DND-41 (cell line): ENCODE measurements around the gene NRG2.

Source experiments
- ATAC-seq: fragments of 200-7000 bp; cut with Tn5 transposase; 3 replicates; pipeline ENCODE4 v1.9.1; 2021; ENCODE audit warnings: low read depth; ENCODE audit not compliant: insufficient read depth
- DNase-seq: peaks from one replicate; pipeline ENCODE4 v3.0.0-alpha.2; 2020
- H2AFZ ChIP-seq: 2 replicates; pipeline ENCODE4 v1.6.0; 2012; ENCODE audit warnings: low read depth, low read length
- H3K27ac ChIP-seq: 2 replicates; pipeline ENCODE4 v1.5.1; 2012; ENCODE audit warnings: low read length, inconsistent platforms
- H3K27me3 ChIP-seq: fragments of 200-600 bp; sonication (generic); 2 replicates; pipeline ENCODE4 v1.6.0; 2012; ENCODE audit warnings: low read length, mild to moderate bottlenecking, inconsistent platforms; ENCODE audit not compliant: insufficient read depth, poor library complexity
- H3K36me3 ChIP-seq: 2 replicates; pipeline ENCODE4 v1.5.1; 2012; ENCODE audit warnings: low read length, inconsistent platforms; ENCODE audit not compliant: insufficient read depth
- H3K4me1 ChIP-seq: 2 replicates; pipeline ENCODE4 v1.5.1; 2012; ENCODE audit warnings: mild to moderate bottlenecking, low read length; ENCODE audit not compliant: insufficient read depth
- H3K4me2 ChIP-seq: 2 replicates; pipeline ENCODE4 v1.6.0; 2012; ENCODE audit warnings: mild to moderate bottlenecking, moderate library complexity, low read length, inconsistent platforms; ENCODE audit not compliant: insufficient read depth
- H3K4me3 ChIP-seq, 2 experiments: fragments of 200-600 bp in 1 of 2; shearing (Covaris generic) in 1 of 2; 2 replicates each; pipeline ENCODE4 v1.5.1; 2012 to 2016; ENCODE audit warnings: inconsistent platforms in 2 of 2, low read length in 2 of 2, mild to moderate bottlenecking in 2 of 2, low read depth in 1 of 2, moderate library complexity in 1 of 2
- H3K79me2 ChIP-seq: 2 replicates; pipeline ENCODE4 v1.6.0; 2012; ENCODE audit warnings: low read length, inconsistent platforms; ENCODE audit not compliant: insufficient read depth
- H3K9ac ChIP-seq: 2 replicates; pipeline ENCODE4 v1.6.0; 2012; ENCODE audit warnings: low read depth, mild to moderate bottlenecking, inconsistent platforms, low read length, moderate library complexity
- H3K9me3 ChIP-seq: 2 replicates; pipeline ENCODE4 v1.5.1; 2012; ENCODE audit warnings: low read length, moderate library complexity, mild to moderate bottlenecking, inconsistent platforms; ENCODE audit not compliant: insufficient read depth, severe bottlenecking
- H4K20me1 ChIP-seq: 2 replicates; pipeline ENCODE4 v1.6.0; 2012; ENCODE audit warnings: low read length; ENCODE audit not compliant: insufficient read depth
- CTCF ChIP-seq: IDR thresholded peaks from 2 replicates; pipeline ENCODE4 v1.5.1; 2012; ENCODE audit warnings: borderline replicate concordance, low read length, moderate library complexity, mild to moderate bottlenecking; ENCODE audit not compliant: poor library complexity, severe bottlenecking; ENCODE audit errors: extremely low read depth
- EZH2 ChIP-seq: IDR thresholded peaks from 3 replicates; pipeline ENCODE4 v1.6.1; 2012; ENCODE audit warnings: borderline replicate concordance, low read depth, mild to moderate bottlenecking, moderate library complexity, low read length, inconsistent platforms; ENCODE audit not compliant: severe bottlenecking

NRG2 gene

GRCh38 chr5:140037012-140037411, 6.1 kb downstream of the NRG2 start:
- ATAC-seq (no peak), DNase-seq (no peak)
- Histone ChIP-seq H3K36me3 (no peaks in the 10 kb centered on the region), H3K79me2 (no peaks in the 10 kb centered on the region), H3K9ac (no peak overlapping the region), H3K9me3 (no peaks in the 10 kb centered on the region), H3K4me2 (no peak overlapping the region), H3K4me3 (no peak overlapping the region), H3K27me3 (peaks cover 62% of the 10 kb centered on the region), H4K20me1 (no peaks in the 10 kb centered on the region), H3K27ac (no peak overlapping the region), H2AFZ (no peak overlapping the region), H3K4me1 (no peaks in the 10 kb centered on the region)
- TF ChIP-seq CTCF (no peak), EZH2 (no peak)

GRCh38 chr5:140035881-140036280, 7.2 kb downstream of the NRG2 start:
- no peak for ATAC-seq
- no peak for TF ChIP-seq EZH2
- no peak for TF ChIP-seq CTCF
- Histone ChIP-seq H2AFZ (no peak overlapping the region), H3K36me3 (no peaks in the 10 kb centered on the region), H4K20me1 (no peaks in the 10 kb centered on the region), H3K9ac (no peak overlapping the region), H3K9me3 (no peaks in the 10 kb centered on the region), H3K4me3 (no peak overlapping the region), H3K79me2 (no peaks in the 10 kb centered on the region), H3K4me1 (no peaks in the 10 kb centered on the region), H3K4me2 (no peak overlapping the region), H3K27me3 (peaks cover 63% of the 10 kb centered on the region), H3K27ac (no peak overlapping the region)
- DNase-seq = no peak

- no peak for TF ChIP-seq EZH2
- TF ChIP-seq CTCF = no peak
- DNase-seq = no peak
- no peaks in the 10 kb centered on the region for H4K20me1 ChIP-seq
- ATAC-seq = no peak
- no peaks in the 10 kb centered on the region for H3K9me3 ChIP-seq
- H3K4me2 ChIP-seq = no peak overlapping the region
- no peaks in the 10 kb centered on the region for H3K36me3 ChIP-seq
- no peak overlapping the region for H2AFZ ChIP-seq
- H3K9ac ChIP-seq = no peak overlapping the region
- no peak overlapping the region for H3K4me3 ChIP-seq
- peaks cover 55% of the 10 kb centered on the region for H3K27me3 ChIP-seq
- H3K4me1 ChIP-seq = no peaks in the 10 kb centered on the region
- no peak overlapping the region for H3K27ac ChIP-seq
- no peaks in the 10 kb centered on the region for H3K79me2 ChIP-seq
Measured at GRCh38 chr5:140033037-140033760, 9.9 kb downstream of the NRG2 start.
